Right kidney (tissue), 1 donor: ENCODE results near the gene PXDN.

Source experiments
- DNase-seq: peaks from one replicate; pipeline ENCODE4 v3.0.0-alpha.2; 2016

Gene PXDN

GRCh38 chr2:1663621-1664020, 80.7 kb downstream of the PXDN start:
- no peak for DNase-seq

- no peak for DNase-seq
Observed at GRCh38 chr2:1662606-1663180, 81.6 kb downstream of the PXDN start.

GRCh38 chr2:1661891-1662605, 82.3 kb downstream of the PXDN start:
- DNase-seq: no peak

- DNase-seq: no peak
Observed at GRCh38 chr2:1660656-1661640, 83.4 kb downstream of the PXDN start.

GRCh38 chr2:1659951-1660565, 84.3 kb downstream of the PXDN start:
- no peak for DNase-seq

- no peak for DNase-seq
Observed at GRCh38 chr2:1658394-1659151, 85.7 kb downstream of the PXDN start.

- no peak for DNase-seq
Observed at GRCh38 chr2:1656961-1657841, 87.1 kb downstream of the PXDN start.

GRCh38 chr2:1656326-1656960, 87.9 kb downstream of the PXDN start:
- no peak for DNase-seq

GRCh38 chr2:1655461-1655860, 88.9 kb downstream of the PXDN start:
- no peak for DNase-seq

- DNase-seq: no peak
Observed at GRCh38 chr2:1654696-1655374, 89.5 kb downstream of the PXDN start.

GRCh38 chr2:1653956-1654695, 90.2 kb downstream of the PXDN start:
- DNase-seq: no peak

- DNase-seq: no peak
Observed at GRCh38 chr2:1652034-1652790, 92.1 kb downstream of the PXDN start.

GRCh38 chr2:1651121-1652033, 92.9 kb downstream of the PXDN start:
- DNase-seq: no peak

- DNase-seq: no peak
Observed at GRCh38 chr2:1650085-1650872, 94.0 kb downstream of the PXDN start.

GRCh38 chr2:1649103-1650084, 94.9 kb downstream of the PXDN start:
- DNase-seq: no peak
